Spinal cord (tissue), 10 donors: ENCODE data around the gene RAD51C. TPM values are rescaled to one million over a fixed set of nuclear protein-coding genes. Genes with fewer than 3 reads are reported as not detected.

Experiments
- DNase-seq, 6 donors: peaks; one replicate each; pipeline versions ENCODE4 v3.0.0 to v3.0.0-alpha.2; 2013 to 2015; ENCODE audit warnings: low spot score in 6 of 6, low read depth in 4 of 6
- H3K27ac ChIP-seq: one replicate; pipeline ENCODE4 v1.5.1; 2013; ENCODE audit warnings: low read depth, low read length, control low read depth
- H3K27me3 ChIP-seq: one replicate; pipeline ENCODE4 v1.6.1; 2013; ENCODE audit warnings: low read length; ENCODE audit not compliant: control insufficient read depth, insufficient read depth
- H3K36me3 ChIP-seq: one replicate; pipeline ENCODE4 v1.6.1; 2013; ENCODE audit warnings: low read length; ENCODE audit not compliant: control insufficient read depth, insufficient read depth
- H3K4me1 ChIP-seq: one replicate; pipeline ENCODE4 v1.6.1; 2013; ENCODE audit warnings: low read length; ENCODE audit not compliant: control insufficient read depth, insufficient read depth
- H3K4me3 ChIP-seq: one replicate; pipeline ENCODE4 v1.5.1; 2013; ENCODE audit warnings: low read depth, low read length, control low read depth
- H3K9me3 ChIP-seq: one replicate; pipeline ENCODE4 v1.6.1; 2013; ENCODE audit warnings: low read length; ENCODE audit not compliant: control insufficient read depth, insufficient read depth
- WGBS: methylation state at CpG from one replicate; pipeline ENCODE4 v1.1.5; 2013; ENCODE audit warnings: missing lambda C conversion rate; ENCODE audit not compliant: insufficient coverage; 5-methylcytosine and 5-hydroxymethylcytosine counted together
- polyA plus RNA-seq, 2 donors: library from polyadenylated mRNA; unstranded; fragments of 120-200 nt; gene quantifications; one replicate each; pipeline ENCODE4 v1.2.1, GENCODE V29; 2013; ENCODE audit not compliant: insufficient read length in 2 of 2
- total RNA-seq, 2 donors: library from RNA; depleted of rRNA in 1 of 2; stranded (reverse); fragments of 120-200 nt in 1 of 2; fragments of >200 nt in 1 of 2; gene quantifications; one replicate each; pipeline versions ENCODE4 v1.2.3 to v1.2.4, GENCODE V29; 2013 to 2014
- donor health status: healthy.

RAD51C gene
- total and polyA plus RNA-seq, 4 donors, result 32.7 to 51.6 (median 39.6) TPM

DNA sequence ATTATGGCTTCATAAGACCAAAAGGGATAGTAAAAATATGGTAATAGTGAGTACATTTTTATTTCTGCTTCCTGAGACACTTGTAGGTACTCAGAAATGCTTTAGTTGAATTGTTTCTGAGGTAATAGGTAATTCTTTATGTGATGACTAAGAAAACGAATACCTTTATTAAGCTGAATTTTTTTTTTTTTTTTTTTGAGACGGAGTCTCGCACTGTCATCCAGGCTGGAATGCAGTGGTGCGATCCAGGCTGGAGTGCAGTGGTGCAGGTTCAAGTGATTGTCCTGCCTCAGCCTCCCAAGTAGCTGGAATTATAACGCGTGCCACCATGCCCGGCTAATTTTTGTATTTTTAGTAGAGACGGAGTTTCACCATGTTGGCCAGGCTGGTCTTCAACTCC is 1.9 kb downstream of the RAD51C start:
- no peaks in the 10 kb centered on the region for H3K9me3 ChIP-seq
- DNase-seq, result no peak
- no peak overlapping the region for H3K27ac ChIP-seq
- H3K27me3 ChIP-seq, result no peaks in the 10 kb centered on the region
- peaks cover 9% of the 10 kb centered on the region for H3K4me1 ChIP-seq
- H3K36me3 ChIP-seq, result peaks cover 2% of the 10 kb centered on the region
- no peak overlapping the region for H3K4me3 ChIP-seq
- WGBS, result 98% methylated on average over 7 of the region's 8 CpGs

DNA sequence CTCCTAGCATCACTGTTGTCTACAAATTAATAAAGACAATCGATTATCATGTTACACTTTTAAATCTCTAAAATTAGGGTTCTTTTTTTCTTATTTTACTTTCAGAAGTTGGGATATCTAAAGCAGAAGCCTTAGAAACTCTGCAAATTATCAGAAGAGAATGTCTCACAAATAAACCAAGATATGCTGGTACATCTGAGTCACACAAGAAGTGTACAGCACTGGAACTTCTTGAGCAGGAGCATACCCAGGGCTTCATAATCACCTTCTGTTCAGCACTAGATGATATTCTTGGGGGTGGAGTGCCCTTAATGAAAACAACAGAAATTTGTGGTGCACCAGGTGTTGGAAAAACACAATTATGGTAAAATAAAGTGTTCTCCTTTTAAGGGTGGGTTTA is 2.4 kb downstream of the RAD51C start:
- no peak for DNase-seq
- WGBS, result no CpG with 5 or more reads among the region's 1 CpG
- Histone ChIP-seq H3K27me3 (no peaks in the 10 kb centered on the region), H3K4me1 (peaks cover 9% of the 10 kb centered on the region), H3K4me3 (no peak overlapping the region), H3K36me3 (peaks cover 4% of the 10 kb centered on the region), H3K27ac (no peak overlapping the region), H3K9me3 (no peaks in the 10 kb centered on the region)

DNA sequence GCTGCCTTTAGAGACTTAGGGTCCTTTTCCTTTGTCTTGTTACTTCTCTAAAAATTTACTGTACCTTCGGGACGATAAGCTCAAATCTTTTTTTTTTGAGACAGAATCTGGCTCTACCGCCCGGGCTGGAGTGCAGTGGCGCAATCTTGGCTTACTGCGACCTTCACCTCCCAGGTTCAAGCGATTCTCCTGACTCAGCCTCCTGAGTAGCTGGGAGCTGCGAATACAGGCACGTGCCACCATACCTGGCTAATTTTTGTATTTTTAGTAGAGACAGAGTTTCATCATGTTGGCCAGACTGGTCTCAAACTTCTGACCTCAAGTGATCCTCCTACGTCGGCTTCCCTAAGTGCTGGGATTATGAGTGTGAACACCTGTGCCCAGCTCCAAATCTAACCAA is 7.4 kb downstream of the RAD51C start:
- Histone ChIP-seq H3K4me1 (no peaks in the 10 kb centered on the region), H3K36me3 (peaks cover 35% of the 10 kb centered on the region), H3K27ac (no peak overlapping the region), H3K27me3 (no peaks in the 10 kb centered on the region), H3K4me3 (no peak overlapping the region), H3K9me3 (no peaks in the 10 kb centered on the region)
- DNase-seq, result no peak
- 99% methylated on average over 11 of the region's 11 CpGs for WGBS

DNA sequence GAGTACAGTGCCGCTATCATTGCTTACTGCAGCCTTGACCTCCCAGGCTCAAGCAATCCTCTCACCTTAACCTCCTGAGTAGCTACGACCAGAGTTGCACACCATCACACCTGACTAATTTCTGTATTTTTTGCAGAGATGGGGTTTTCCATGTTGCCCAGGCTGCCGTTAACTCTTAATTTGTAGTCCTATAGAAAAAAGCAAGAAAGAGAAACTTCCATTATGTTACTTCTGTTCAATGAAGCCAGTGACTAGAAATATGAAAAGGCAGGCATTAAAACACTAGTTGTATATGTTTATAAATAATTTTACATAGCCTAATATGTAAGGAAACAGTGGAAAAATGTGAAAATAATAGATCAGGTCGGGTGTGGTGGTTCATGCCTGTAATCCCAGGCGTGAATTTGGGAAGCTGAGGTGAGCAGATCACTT is 9.7 kb downstream of the RAD51C start:
- WGBS, result 77% methylated on average over 2 of the region's 5 CpGs
- no peak for DNase-seq
- H3K9me3 ChIP-seq, result no peaks in the 10 kb centered on the region
- H3K27me3 ChIP-seq, result no peaks in the 10 kb centered on the region
- no peak overlapping the region for H3K27ac ChIP-seq
- no peaks in the 10 kb centered on the region for H3K4me1 ChIP-seq
- H3K4me3 ChIP-seq, result no peak overlapping the region
- peaks cover 40% of the 10 kb centered on the region for H3K36me3 ChIP-seq

DNA sequence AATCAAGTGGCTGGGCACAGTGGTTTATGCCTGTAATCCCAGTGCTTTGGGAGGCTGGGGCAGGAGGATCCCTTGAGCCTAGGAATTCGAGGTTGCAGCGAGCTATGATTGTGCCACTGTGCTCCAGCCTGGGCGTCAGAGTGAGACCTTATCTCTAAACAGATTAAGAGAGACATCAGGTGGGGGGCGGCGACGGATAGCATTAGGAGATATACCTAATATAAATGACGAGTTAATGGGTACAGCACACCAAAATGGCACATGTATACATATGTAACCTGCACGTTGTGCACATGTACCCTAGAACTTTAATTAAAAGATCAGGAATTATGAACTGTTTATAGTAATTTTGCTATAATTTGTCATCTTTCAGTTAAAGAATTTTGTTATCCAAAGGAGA is 10.3 kb downstream of the RAD51C start:
- Histone ChIP-seq H3K36me3 (peaks cover 39% of the 10 kb centered on the region), H3K9me3 (no peaks in the 10 kb centered on the region), H3K4me1 (no peaks in the 10 kb centered on the region), H3K27me3 (no peaks in the 10 kb centered on the region), H3K4me3 (no peak overlapping the region), H3K27ac (no peak overlapping the region)
- 100% methylated on average over 3 of the region's 8 CpGs for WGBS
- no peak for DNase-seq

DNA sequence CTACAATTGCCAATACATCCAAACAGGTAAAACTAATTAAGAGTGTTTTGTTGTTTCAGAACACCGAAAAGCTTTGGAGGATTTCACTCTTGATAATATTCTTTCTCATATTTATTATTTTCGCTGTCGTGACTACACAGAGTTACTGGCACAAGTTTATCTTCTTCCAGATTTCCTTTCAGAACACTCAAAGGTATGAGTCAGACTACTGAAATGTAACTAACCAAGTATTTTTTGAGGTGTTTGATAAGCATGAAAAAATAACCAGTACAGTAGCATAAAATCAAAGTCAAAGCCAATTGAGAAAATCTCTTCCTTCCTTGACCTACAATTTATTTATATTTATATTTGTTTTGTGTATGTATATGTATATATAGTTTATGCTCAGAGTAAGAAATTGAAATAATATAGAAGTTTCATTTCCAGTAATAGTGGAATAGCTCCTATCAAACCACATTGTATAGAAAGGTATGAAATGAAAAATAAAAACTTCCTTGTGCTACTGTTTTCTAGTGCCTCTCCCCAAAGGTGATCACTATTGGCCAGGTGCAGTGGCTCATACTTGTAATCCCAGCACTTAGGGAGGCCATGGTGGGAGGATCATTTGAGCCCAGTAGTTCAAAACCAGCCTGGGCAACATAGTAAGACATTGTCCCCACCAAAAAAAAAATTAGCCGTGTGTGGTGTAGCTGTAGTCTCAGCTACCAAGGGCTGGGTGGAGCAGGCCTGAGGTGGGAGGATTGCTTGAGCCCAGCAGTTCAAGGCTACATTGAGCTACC is 10.9 kb downstream of the RAD51C start:
- Histone ChIP-seq H3K27ac (no peak overlapping the region), H3K27me3 (no peaks in the 10 kb centered on the region), H3K9me3 (no peaks in the 10 kb centered on the region), H3K36me3 (peaks cover 39% of the 10 kb centered on the region), H3K4me3 (no peak overlapping the region), H3K4me1 (no peaks in the 10 kb centered on the region)
- WGBS, result no CpG with 5 or more reads among the region's 4 CpGs
- no peak for DNase-seq

DNA sequence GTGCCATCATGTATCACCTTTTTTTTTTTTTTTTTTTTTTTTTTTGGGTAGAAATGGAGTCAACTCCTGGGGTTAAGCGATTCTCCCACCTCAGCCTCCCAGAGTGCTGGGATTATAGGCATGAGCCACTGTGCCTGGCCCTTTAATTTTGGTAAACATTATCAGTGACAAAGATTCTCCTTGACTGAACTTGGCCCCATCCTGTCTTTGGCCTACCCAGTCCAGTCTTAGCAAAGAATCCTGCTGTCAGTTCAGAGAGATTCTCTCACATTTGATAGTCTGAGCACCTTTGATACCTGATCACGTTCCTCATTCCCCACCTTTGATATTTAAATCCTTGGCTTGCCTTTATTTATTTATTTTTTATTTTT is 11.5 kb downstream of the RAD51C start:
- no CpG with 5 or more reads among the region's 2 CpGs for WGBS
- H3K4me1 ChIP-seq, result no peaks in the 10 kb centered on the region
- H3K9me3 ChIP-seq, result no peaks in the 10 kb centered on the region
- H3K27ac ChIP-seq, result no peak overlapping the region
- peaks cover 39% of the 10 kb centered on the region for H3K36me3 ChIP-seq
- H3K27me3 ChIP-seq, result no peaks in the 10 kb centered on the region
- no peak overlapping the region for H3K4me3 ChIP-seq
- DNase-seq, result no peak

DNA sequence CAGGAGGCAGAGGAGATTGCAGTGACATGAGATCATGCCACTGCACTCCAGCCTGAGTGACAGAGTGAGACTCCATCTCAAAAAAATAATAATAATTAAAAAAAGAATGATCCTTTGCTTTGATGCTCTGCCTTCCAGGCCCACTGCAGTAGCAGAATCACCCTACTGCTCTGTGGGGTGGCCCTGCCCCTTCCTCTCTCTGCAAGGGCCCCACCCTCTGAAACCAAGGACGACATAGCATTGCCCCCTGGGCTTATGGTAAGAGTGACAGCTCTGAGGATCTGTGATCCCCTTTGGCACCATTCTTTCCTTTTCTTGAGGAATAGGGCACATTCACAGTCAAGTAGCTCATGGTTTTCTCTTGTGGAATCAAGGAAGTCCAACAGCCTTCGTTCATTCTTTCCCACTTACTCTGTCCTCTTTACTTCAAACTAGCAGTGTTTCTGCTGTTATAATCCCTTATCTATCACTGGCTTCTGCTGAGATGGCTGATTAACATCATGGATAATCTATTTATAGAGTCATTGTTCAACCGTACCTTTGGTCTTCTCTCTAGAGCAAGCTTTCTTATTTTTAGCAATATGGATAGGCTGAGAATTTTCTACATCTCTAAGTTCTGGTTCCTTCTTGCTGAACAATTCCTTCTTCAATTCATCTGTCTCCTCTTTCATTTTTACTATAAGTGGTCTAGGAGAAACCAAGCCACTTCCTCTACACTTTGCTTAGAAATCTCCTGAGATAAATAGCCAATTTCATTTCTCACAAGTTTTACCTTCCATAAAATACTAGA is 14.1 kb downstream of the RAD51C start:
- Histone ChIP-seq H3K4me1 (no peaks in the 10 kb centered on the region), H3K36me3 (peaks cover 27% of the 10 kb centered on the region), H3K27ac (no peak overlapping the region), H3K27me3 (no peaks in the 10 kb centered on the region), H3K4me3 (no peak overlapping the region), H3K9me3 (no peaks in the 10 kb centered on the region)
- DNase-seq, result no peak
- WGBS, result 100% methylated on average over 1 of the region's 3 CpGs

DNA sequence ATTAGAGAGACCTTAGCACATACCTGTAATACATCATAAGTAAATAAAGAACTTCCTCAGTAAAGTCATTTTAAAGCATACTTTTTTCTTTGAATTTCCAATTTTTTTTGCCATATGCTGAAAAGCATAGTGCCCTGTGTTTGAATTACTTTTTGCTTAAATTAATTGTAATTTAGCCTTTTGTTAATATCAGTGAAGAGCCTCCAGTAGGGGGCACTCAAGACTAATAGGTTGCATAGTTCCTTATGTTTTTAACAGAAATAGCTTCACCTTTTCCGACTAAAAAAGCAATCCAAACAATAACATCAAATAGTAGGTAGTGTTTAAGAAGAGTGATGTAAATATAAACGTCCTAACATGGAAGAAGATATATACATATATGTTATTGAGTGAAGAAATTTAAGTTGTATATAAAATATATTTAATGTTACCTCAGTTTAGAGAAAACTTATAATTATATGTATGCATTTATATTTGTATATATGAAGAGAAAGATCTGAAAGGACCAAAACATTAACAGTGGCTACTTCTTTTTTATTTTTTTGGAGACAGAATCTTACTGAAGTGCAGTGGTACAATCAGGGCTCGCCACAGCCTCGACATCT is 18.6 kb downstream of the RAD51C start:
- H3K36me3 ChIP-seq, result peaks cover 24% of the 10 kb centered on the region
- no CpG with 5 or more reads among the region's 4 CpGs for WGBS
- peak; percentile 21 to 92 (median 60) for DNase-seq
- H3K4me3 ChIP-seq, result no peak overlapping the region
- no peak overlapping the region for H3K27ac ChIP-seq
- H3K4me1 ChIP-seq, result no peaks in the 10 kb centered on the region
- no peaks in the 10 kb centered on the region for H3K27me3 ChIP-seq
- H3K9me3 ChIP-seq, result no peaks in the 10 kb centered on the region
